IPS-18c (cell line): ENCODE measurements around the gene MMP15.
"Not testable (repeated sequence)": the region's sequence is repeated elsewhere in the genome, so short reads cannot be mapped to it uniquely, and the experiment has no call there.

ENCODE experiments used
- H3K4me3 ChIP-seq: 2 replicates; pipeline ENCODE4 v1.7.0; 2013; ENCODE audit warnings: low read depth, mild to moderate bottlenecking, low read length, moderate library complexity; ENCODE audit not compliant: insufficient read depth
- H3K9me3 ChIP-seq: one replicate; pipeline ENCODE4 v1.6.1; 2013; ENCODE audit warnings: mild to moderate bottlenecking, low read length, moderate library complexity; ENCODE audit not compliant: control insufficient read depth, insufficient read depth

The MMP15 gene

DNA sequence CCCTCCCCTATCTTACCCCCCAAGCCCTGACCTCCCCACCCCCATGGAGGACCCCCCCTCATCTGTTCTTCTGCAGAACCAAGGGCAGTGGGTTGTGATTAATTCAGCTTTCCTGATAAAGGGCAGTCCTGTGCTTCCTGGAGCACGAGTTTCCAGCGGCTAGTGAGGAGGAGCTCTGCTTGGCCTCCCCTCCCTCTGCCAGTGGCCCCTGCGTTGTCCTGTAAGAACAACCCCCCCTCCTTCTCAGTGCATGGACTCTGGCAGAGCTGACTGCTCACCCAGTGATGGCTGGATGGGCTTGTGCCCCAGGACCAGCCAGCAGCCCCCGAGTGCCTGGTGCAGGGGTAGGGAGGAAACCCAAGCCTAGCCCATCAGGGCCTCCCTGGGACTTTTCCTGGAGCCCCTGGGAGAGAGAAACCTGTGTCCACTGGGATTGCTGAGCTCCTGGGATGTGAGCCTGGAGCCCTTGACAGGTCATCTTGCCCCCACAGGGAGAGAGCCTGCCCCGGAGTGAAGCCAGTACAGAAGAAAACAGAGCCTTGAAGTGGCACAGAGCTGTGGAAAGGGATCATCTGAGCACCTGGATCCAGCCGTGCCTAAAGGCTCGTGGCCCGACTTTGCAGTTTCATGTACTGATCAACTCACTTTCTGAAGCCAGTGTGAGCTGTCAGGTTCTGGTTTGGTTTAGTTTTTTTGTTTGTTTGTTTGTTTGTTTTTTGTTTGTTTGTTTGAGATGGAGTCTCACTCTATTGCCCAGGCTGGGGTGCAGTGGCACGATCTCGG, 26.5 kb downstream of the MMP15 start:
- H3K9me3 ChIP-seq, result no peaks in the 10 kb centered on the region
- no peak overlapping the region for H3K4me3 ChIP-seq

DNA sequence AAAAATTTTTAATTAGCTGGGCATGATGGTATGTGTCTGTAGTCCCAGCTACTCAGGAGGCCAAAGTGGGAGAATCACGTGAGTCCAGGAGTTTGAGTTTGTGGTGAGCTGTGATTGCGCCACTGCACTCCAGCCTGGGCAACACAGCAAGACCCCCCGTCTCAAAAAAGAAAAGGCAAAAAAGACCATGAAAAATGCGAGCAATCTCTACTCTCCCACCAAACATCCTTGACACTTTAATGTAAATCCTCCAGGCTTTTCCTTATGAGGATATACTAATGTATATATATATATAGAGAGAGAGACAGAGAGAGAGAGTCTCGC, 28.1 kb downstream of the MMP15 start:
- no peaks in the 10 kb centered on the region for H3K9me3 ChIP-seq

DNA sequence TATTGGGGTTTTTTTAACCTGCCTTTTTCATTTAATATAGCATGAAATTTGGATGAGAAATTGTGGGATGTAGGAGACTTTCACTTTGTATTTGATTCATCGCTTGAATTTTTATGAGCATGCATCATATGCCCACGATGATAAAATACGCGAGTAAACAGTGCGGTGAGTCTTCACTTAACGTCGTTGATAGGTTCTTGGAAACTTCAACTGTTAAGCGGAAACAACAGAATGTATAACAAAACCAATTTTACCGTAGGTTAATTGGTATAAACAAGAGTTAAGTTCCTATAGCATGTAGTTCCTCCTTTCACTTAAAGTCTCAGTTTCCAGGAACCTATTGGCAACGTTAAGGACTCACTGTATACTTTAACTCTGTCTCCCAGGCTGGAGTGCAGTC, 28.7 kb downstream of the MMP15 start:
- H3K4me3 ChIP-seq, result no peak overlapping the region
- H3K9me3 ChIP-seq, result no peaks in the 10 kb centered on the region

More for the DNA sequence above, 28.1 kb downstream of the MMP15 start:
- H3K4me3 ChIP-seq, result no peak overlapping the region

DNA sequence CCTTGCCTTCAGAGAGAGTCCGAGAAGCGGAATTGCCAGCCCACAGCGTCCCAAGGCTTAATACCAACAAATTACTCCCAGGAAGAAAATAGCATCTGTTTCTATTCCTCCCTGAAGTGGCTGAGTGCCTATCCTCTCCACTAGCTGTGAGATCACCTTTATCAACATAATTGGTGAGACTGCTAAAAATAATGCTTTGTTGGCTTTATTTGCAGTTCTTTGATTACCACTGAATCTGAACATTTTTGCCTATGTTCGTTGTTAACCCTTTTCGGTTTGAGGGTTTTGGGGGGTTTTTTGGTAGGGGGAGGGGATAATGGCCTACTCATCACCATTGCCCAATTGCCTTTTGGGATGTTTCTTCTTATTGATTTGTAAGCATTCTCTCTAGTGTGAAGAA, 31.0 kb downstream of the MMP15 start:
- no peak overlapping the region for H3K4me3 ChIP-seq
- H3K9me3 ChIP-seq, result no peaks in the 10 kb centered on the region

DNA sequence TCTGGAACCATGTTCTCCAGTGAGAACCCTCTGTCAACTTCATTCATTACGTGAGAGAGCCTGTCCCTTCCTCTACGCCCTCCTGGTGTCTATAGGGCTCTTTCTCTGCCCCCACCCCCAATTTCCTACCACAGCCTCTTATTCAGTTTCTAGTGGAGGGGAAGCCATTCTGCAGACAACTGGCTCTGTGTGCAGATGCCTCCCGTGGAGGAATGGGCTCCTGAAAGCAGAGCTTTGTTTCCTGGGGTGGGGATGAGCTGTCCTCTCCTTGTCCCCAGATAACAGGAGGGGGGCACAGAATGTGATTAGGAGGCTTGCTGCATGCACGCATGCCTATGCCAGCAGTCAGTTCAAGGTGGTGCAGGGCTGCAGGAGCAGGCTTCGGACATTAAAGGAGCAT, 31.6 kb downstream of the MMP15 start:
- Histone ChIP-seq H3K4me3 (no peak overlapping the region), H3K9me3 (no peaks in the 10 kb centered on the region)

DNA sequence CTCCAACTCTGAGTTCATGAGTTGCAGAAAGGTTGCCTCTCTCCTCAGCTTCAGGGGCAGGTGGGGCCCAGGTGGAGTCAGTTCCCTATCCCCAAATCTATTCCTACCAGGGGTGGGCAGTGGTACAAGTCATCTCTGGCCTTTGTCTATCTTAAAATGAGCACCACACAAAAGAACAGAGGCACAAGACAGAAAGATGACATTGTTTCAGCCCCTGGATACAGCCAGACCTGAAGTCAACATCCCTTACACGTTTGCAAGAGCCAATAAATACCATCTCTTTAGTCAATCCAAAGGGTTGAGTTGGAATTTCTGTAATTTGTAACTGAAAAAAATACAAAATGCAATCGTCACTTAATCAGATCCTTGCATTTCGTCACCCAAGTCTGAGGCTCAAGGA, 32.2 kb downstream of the MMP15 start:
- H3K9me3 ChIP-seq, result no peaks in the 10 kb centered on the region
- no peak overlapping the region for H3K4me3 ChIP-seq

DNA sequence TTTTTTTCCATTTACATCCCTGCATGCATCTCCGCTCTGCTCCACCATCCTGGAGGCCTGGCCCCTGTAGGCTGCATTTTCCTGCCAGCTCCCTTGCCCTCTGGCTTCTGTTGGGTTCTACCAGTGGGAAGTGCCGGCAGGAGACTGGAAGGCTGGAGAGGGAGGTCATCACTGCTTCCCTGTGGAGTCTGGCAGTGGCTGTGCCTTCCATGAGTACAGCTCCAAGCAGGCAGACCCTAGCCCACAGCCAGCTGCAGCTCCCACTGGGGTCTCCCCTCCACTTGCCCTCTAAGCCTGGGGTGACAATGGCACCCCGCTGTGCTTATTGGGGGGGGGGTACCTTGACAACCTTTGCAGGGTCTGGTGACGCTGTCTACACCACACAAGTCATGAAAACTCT, 37.3 kb downstream of the MMP15 start:
- Histone ChIP-seq H3K9me3 (no peaks in the 10 kb centered on the region), H3K4me3 (no peak overlapping the region)

DNA sequence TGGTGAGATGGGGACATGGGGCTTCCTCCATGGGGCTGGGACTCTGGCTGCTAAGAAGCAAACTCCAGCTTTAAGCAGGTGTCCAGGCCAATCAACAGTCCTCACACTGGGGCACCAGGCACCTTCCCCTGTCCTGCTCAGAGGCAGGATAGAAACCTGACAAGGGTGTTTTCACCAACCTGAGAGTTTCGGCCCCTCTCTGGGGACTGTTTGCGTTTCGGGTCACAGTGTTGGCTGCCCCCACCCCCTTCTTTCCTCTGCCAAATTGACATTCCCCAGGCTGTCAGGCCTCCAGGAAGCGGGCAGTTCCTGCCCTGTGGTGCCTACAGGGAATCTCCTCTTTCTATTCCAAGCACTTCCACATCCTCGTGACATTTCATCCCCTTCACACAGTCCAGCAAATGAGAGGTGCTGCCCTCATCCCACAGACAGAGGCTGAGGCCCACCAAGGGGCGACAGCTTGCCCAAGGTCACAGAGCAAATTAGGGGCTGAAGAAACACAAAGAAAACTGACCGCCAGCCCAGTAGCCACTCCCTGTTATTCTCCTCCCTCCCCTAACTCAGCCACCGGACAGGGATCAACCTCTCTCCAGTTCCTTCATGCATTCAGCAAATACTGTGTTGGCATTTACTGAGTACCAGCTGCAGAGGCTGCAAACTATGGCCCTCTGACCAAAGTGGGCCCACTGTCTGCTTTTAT, 38.0 kb downstream of the MMP15 start:
- Histone ChIP-seq H3K9me3 (no peaks in the 10 kb centered on the region), H3K4me3 (no peak overlapping the region)

DNA sequence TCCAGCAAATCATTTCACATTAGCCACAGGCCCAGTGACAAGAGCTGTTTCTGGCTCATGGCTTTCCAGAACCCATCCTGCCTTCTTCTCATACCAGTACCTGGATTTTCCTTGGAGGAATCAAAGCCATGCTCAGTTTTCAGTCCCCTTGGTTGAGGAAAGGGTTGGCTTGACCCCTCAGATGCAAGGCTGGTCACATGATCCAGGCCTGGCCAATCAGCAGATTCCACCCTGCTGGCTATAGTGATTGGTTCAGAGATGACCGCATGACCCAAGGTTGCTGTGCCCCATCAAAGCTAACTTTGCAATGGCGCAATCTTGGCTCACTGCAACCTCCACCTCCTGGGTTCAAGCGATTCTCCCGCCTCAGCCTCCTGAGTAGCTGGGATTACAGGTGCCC, 45.0 kb downstream of the MMP15 start:
- Histone ChIP-seq H3K4me3 (no peak overlapping the region), H3K9me3 (peaks cover 2% of the 10 kb centered on the region)

DNA sequence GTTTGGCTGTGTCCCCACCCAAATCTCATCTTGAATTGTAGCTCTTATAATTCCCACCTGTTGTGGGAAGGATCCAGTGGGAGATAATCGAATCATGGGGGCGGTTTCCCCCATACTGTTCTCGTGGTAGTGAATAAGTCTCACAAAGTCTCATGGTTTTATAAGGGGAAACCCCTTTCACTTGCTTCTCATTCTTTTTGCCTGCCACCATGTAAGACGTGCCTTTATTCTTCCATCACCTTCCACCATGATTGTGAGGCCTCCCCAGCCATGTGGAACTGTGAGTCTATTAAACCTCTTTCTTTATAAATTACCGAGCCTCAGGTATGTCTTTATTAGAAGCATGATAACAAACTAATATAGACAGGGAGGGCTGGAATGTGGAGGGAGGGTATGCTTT, 46.6 kb downstream of the MMP15 start:
- not testable (repeated sequence) for H3K9me3 ChIP-seq, H3K4me3 ChIP-seq

DNA sequence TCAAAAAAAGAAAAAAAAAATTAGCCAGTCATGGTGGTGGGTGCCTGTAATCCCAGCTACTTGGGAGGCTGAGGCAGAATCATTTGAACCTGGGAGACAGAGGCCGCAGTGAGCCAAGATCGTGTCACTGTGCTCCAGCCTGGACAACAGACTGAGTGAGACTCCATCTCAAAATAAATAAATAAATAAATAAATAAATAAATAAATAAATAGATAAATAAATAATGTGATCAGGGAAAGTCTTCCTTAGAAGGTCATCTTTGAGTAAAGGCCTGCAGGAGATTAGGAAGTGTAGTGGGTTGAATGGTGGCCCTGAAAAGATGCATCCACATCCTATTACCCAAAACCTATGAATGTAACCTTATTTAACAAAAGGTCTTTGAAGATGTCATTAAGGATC, 47.5 kb downstream of the MMP15 start:
- H3K9me3 ChIP-seq, H3K4me3 ChIP-seq: not testable (repeated sequence)

DNA sequence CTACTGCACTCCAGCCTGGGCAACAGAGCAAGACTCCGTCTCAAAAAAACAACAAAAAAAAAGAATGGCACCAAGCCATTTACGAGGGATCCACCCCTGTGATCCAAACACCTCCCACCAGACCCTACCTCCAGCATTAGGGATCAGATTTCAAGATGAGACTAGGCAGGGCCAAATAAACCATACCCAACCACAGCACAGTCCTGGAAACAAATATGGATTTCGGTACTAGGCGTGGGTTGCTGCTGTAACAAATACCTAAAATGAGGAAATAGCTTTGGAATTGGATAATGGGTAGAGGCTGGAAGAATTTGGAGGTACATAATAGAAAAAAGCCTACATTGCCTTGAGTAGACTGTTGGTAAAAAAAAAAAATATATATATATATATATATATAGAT, 49.1 kb downstream of the MMP15 start:
- Histone ChIP-seq H3K9me3 (peaks cover 2% of the 10 kb centered on the region), H3K4me3 (no peak overlapping the region)

DNA sequence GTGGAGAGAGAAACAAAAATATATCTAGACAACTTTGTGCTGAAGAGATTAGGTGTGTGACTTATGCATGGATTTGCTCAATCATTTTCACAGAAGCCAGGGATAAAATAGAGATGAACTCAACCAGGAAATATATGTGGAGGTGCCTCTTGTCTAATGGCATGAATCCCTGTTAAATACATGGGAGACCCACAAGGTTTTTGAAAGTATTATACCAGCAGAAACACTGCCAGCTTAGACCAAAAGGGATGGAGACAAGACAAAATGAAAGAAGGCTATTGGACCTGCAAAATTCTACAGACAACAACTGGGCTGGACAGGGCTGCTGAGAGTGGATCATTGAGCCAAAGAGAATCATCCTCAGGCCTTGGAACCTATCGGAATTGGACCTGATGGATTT, 51.0 kb downstream of the MMP15 start:
- no peak overlapping the region for H3K4me3 ChIP-seq
- no peaks in the 10 kb centered on the region for H3K9me3 ChIP-seq

DNA sequence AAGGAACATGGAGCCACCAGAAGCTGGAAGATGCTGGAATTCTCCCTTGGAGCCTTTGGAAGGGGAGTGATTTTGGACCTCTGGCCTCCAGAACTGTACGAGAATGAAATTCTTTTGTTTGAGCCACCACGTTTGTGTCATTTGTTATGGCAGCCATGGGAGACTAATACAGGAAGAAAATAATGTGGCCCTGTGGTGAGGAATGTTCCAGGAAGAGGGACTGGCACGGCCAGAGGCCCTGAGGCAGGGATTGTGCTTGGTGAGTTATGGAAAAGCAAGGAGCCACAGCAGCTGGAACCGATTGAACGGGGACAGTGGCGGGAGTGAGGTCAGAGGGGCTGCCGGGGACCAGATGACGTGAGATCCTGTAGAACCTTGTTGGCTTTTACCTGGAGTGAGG, 52.2 kb downstream of the MMP15 start:
- Histone ChIP-seq H3K4me3 (no peak overlapping the region), H3K9me3 (no peaks in the 10 kb centered on the region)

DNA sequence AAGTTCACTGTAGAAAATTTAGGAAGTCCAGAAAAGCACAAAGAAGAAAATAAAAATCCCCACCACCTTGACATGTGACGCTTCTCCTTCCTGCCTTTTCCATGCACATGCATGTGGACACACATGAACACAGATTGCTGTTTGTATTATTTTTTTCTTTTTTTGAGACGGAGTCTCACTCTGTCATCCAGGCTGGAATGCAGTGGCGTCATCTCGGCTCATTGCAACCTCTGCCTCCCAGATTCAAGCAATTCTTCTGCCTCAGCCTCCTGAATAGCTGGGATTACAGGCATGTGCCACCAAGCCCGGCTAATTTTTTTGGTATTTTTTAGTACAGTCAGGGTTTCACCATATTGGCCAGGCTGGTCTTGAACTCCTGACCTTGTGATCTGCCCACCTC, 55.1 kb downstream of the MMP15 start:
- H3K4me3 ChIP-seq, H3K9me3 ChIP-seq: not testable (repeated sequence)

DNA sequence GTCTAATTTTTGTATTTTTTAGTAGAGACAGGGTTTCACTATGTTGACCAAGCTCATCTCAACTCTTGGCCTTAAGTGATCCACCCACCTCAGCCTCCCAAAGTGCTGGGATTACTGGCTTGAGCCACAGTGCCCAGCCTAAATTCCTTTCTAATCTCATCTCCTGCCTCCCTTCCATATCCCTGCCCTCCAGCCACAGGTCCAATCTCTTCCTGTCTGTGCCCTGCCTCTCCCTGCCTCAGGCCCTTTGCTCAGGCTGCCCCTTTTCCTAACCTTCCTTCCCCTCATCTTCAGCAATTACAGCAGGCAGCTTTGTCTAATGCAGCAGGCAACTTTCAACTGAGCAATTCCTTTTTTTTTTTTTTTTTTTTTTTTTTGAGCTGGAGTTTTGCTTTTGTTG, 56.8 kb downstream of the MMP15 start:
- Histone ChIP-seq H3K4me3 (no peak overlapping the region), H3K9me3 (no peaks in the 10 kb centered on the region)

DNA sequence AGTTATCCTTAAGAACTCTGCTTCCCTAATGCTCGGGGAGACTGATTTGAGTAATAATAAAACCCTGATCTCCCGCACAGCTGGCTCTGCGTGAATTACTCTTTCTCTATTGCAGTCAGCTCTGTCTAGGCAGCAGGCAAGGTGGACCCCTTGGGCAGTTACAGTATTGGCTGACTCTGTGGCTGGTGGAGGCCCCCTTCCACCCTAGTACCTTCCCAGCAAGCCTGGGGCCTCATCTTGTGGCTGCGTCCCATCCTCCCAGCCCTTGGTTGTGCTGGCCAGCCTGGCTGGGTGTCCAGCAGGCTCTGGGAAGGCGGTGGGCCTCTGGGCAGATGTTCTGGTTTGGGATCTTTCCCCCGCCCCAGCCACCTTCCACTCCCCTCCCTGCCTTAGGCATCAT, 59.1 kb downstream of the MMP15 start:
- no peak overlapping the region for H3K4me3 ChIP-seq
- H3K9me3 ChIP-seq, result no peaks in the 10 kb centered on the region

DNA sequence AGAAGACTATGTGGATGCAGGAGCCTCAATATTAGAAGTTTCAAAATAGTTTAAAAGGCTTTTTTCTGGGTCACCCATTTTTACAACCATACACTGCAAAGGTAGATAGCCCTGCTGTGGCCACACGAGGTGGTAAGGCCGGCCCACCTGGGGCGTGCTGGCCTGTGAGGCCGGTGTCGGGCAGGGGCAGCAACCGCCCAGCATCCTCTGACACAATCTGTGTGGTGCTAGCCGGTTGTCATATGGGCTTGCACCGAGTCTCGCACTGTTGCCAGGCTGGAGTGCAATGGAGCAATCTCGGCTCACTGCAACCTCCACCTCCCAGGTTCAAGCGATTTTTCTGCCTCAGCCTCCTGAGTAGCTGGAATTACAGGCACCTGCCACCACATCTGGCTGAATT, 59.6 kb downstream of the MMP15 start:
- Histone ChIP-seq H3K4me3 (no peak overlapping the region), H3K9me3 (no peaks in the 10 kb centered on the region)
